ENCODE results near the gene MBP.
"Not testable (repeated sequence)": the region's sequence is repeated elsewhere in the genome, so short reads cannot be mapped to it uniquely, and the experiment has no call there.

Gene MBP

GRCh38 chr18:77018650-77019049 lies 113.9 kb downstream of the MBP start:
- H3K36me3 Mint-ChIP-seq (ENCODE audit: low read depth), result peaks cover 40% of the 10 kb centered on the region
- peak overlapping the region; percentile 10 for H3K27ac Mint-ChIP-seq
- not testable (repeated sequence) for H3K4me1 Mint-ChIP-seq (ENCODE audit: low read depth); H3K27me3 Mint-ChIP-seq (ENCODE audit: low read depth); H3K9me3 Mint-ChIP-seq; H3K4me3 Mint-ChIP-seq

GRCh38 chr18:77017355-77017754 lies 115.2 kb downstream of the MBP start:
- Mint-ChIP-seq H3K9me3 (no peaks in the 10 kb centered on the region), H3K4me1 (ENCODE audit: low read depth) (peaks cover 8% of the 10 kb centered on the region), H3K27ac (no peak overlapping the region), H3K4me3 (no peak overlapping the region), H3K36me3 (ENCODE audit: low read depth) (peaks cover 43% of the 10 kb centered on the region), H3K27me3 (ENCODE audit: low read depth) (no peaks in the 10 kb centered on the region)

- Mint-ChIP-seq H3K27me3 (ENCODE audit: low read depth) (no peaks in the 10 kb centered on the region), H3K4me3 (no peak overlapping the region), H3K9me3 (no peaks in the 10 kb centered on the region), H3K27ac (no peak overlapping the region), H3K36me3 (ENCODE audit: low read depth) (peaks cover 43% of the 10 kb centered on the region), H3K4me1 (ENCODE audit: low read depth) (peaks cover 10% of the 10 kb centered on the region)
Observed at GRCh38 chr18:77016936-77017335, 115.6 kb downstream of the MBP start.

GRCh38 chr18:77015771-77016710 lies 116.5 kb downstream of the MBP start:
- no peak overlapping the region for H3K27ac Mint-ChIP-seq
- H3K9me3 Mint-ChIP-seq, result no peaks in the 10 kb centered on the region
- H3K4me1 Mint-ChIP-seq (ENCODE audit: low read depth), result peaks cover 8% of the 10 kb centered on the region
- H3K4me3 Mint-ChIP-seq, result no peak overlapping the region
- H3K36me3 Mint-ChIP-seq (ENCODE audit: low read depth), result peaks cover 41% of the 10 kb centered on the region
- H3K27me3 Mint-ChIP-seq (ENCODE audit: low read depth), result no peaks in the 10 kb centered on the region

- H3K4me1 Mint-ChIP-seq (ENCODE audit: low read depth), result peaks cover 13% of the 10 kb centered on the region
- H3K27ac Mint-ChIP-seq, result no peak overlapping the region
- no peaks in the 10 kb centered on the region for H3K9me3 Mint-ChIP-seq
- no peaks in the 10 kb centered on the region for H3K27me3 Mint-ChIP-seq (ENCODE audit: low read depth)
- H3K36me3 Mint-ChIP-seq (ENCODE audit: low read depth), result peaks cover 46% of the 10 kb centered on the region
- no peak overlapping the region for H3K4me3 Mint-ChIP-seq
Observed at GRCh38 chr18:77015169-77015568, 117.4 kb downstream of the MBP start.

GRCh38 chr18:77014538-77014937 lies 118.0 kb downstream of the MBP start:
- Mint-ChIP-seq H3K4me1 (ENCODE audit: low read depth) (peaks cover 15% of the 10 kb centered on the region), H3K36me3 (ENCODE audit: low read depth) (peaks cover 46% of the 10 kb centered on the region), H3K4me3 (no peak overlapping the region), H3K27me3 (ENCODE audit: low read depth) (no peaks in the 10 kb centered on the region), H3K9me3 (no peaks in the 10 kb centered on the region), H3K27ac (no peak overlapping the region)

- Mint-ChIP-seq H3K27ac (no peak overlapping the region), H3K4me3 (no peak overlapping the region), H3K36me3 (ENCODE audit: low read depth) (peaks cover 40% of the 10 kb centered on the region), H3K27me3 (ENCODE audit: low read depth) (no peaks in the 10 kb centered on the region), H3K4me1 (ENCODE audit: low read depth) (peaks cover 13% of the 10 kb centered on the region), H3K9me3 (no peaks in the 10 kb centered on the region)
Observed at GRCh38 chr18:77013811-77014521, 118.6 kb downstream of the MBP start.

- Mint-ChIP-seq H3K4me1 (ENCODE audit: low read depth) (peaks cover 13% of the 10 kb centered on the region), H3K4me3 (no peak overlapping the region), H3K27ac (no peak overlapping the region), H3K9me3 (no peaks in the 10 kb centered on the region), H3K36me3 (ENCODE audit: low read depth) (peaks cover 30% of the 10 kb centered on the region), H3K27me3 (ENCODE audit: low read depth) (no peaks in the 10 kb centered on the region)
Observed at GRCh38 chr18:77012806-77013541, 119.6 kb downstream of the MBP start.

- no peaks in the 10 kb centered on the region for H3K9me3 Mint-ChIP-seq
- no peak overlapping the region for H3K4me3 Mint-ChIP-seq
- peaks cover 13% of the 10 kb centered on the region for H3K4me1 Mint-ChIP-seq (ENCODE audit: low read depth)
- peaks cover 28% of the 10 kb centered on the region for H3K36me3 Mint-ChIP-seq (ENCODE audit: low read depth)
- no peak overlapping the region for H3K27ac Mint-ChIP-seq
- no peaks in the 10 kb centered on the region for H3K27me3 Mint-ChIP-seq (ENCODE audit: low read depth)
Observed at GRCh38 chr18:77012120-77012519, 120.5 kb downstream of the MBP start.

- Mint-ChIP-seq H3K9me3 (no peaks in the 10 kb centered on the region), H3K27me3 (ENCODE audit: low read depth) (no peaks in the 10 kb centered on the region), H3K36me3 (ENCODE audit: low read depth) (peaks cover 21% of the 10 kb centered on the region), H3K4me3 (no peak overlapping the region), H3K27ac (peak overlapping the region; percentile 50), H3K4me1 (ENCODE audit: low read depth) (peaks cover 20% of the 10 kb centered on the region)
Observed at GRCh38 chr18:77009675-77010074, 122.9 kb downstream of the MBP start.

- peak overlapping the region; percentile 55 for H3K27ac Mint-ChIP-seq
- peaks cover 23% of the 10 kb centered on the region for H3K36me3 Mint-ChIP-seq (ENCODE audit: low read depth)
Observed at GRCh38 chr18:77008576-77009315, 123.8 kb downstream of the MBP start.

GRCh38 chr18:77008006-77008405 lies 124.6 kb downstream of the MBP start:
- Mint-ChIP-seq H3K4me1 (ENCODE audit: low read depth) (peaks cover 32% of the 10 kb centered on the region), H3K27ac (no peak overlapping the region), H3K9me3 (no peaks in the 10 kb centered on the region), H3K27me3 (ENCODE audit: low read depth) (no peaks in the 10 kb centered on the region), H3K36me3 (ENCODE audit: low read depth) (peaks cover 20% of the 10 kb centered on the region), H3K4me3 (no peak overlapping the region)

More at GRCh38 chr18:77008576-77009315, 123.8 kb downstream of the MBP start:
- Mint-ChIP-seq H3K4me3 (no peak overlapping the region), H3K9me3 (no peaks in the 10 kb centered on the region), H3K27me3 (ENCODE audit: low read depth) (no peaks in the 10 kb centered on the region), H3K4me1 (ENCODE audit: low read depth) (peaks cover 29% of the 10 kb centered on the region)

- H3K9me3 Mint-ChIP-seq, result no peaks in the 10 kb centered on the region
- H3K27ac Mint-ChIP-seq, result peak overlapping the region; percentile 28
- H3K4me1 Mint-ChIP-seq (ENCODE audit: low read depth), result peaks cover 33% of the 10 kb centered on the region
- H3K4me3 Mint-ChIP-seq, result no peak overlapping the region
- peaks cover 20% of the 10 kb centered on the region for H3K36me3 Mint-ChIP-seq (ENCODE audit: low read depth)
- H3K27me3 Mint-ChIP-seq (ENCODE audit: low read depth), result no peaks in the 10 kb centered on the region
Observed at GRCh38 chr18:77007251-77007650, 125.3 kb downstream of the MBP start.

Measured in T-helper 1 cell treated with Interleukin-12 subunit alpha and Interleukin-12 subunit beta and Interleukin-4 antibody, amounts not matched to agents 30 μg/mL and 1 μg/mL, for 36 hours (primary cell).